Measurements from ENCODE around the gene SPG21.

The SPG21 gene

GRCh38 chr15:64989416-64990167 lies at the start of gene SPG21:
Gene SPG21 (minus strand): TSS chr15:64989914. CDS start chr15:64983569, 6,345 bp downstream.
- Histone ChIP-seq H3K4me3 (ENCODE audit: low read depth in 1 of 2, low read length in 2 of 2) (peak within 1 kb of the TSS; percentile 77 to 98), H3K27ac (ENCODE audit: low read depth, low read length) (peak within 1 kb of the TSS; percentile 99), H3K9ac (ENCODE audit: low read length) (peak within 1 kb of the TSS; percentile 82), H3K4me1 (ENCODE audit: insufficient read depth, low read length) (peaks cover 19% of the 10 kb centered on the region), H3K9me3 (ENCODE audit: low read length) (no peaks in the 10 kb centered on the region), H3K27me3 (ENCODE audit: control insufficient read depth in 1 of 2, insufficient read depth in 2 of 2, low read length in 2 of 2) (no peaks in the 10 kb centered on the region), H3K36me3 (ENCODE audit: insufficient read depth, low read length) (no peaks in the 10 kb centered on the region)

- H3K9ac ChIP-seq (ENCODE audit: low read length), result no peak overlapping the region
- H3K27ac ChIP-seq (ENCODE audit: low read depth, low read length), result no peak overlapping the region
- H3K4me1 ChIP-seq (ENCODE audit: insufficient read depth, low read length), result peaks cover 3% of the 10 kb centered on the region
- H3K4me3 ChIP-seq (ENCODE audit: low read depth in 1 of 2, low read length in 2 of 2), result no peak overlapping the region
- H3K36me3 ChIP-seq (ENCODE audit: insufficient read depth, low read length), result no peaks in the 10 kb centered on the region
- H3K9me3 ChIP-seq (ENCODE audit: low read length), result no peaks in the 10 kb centered on the region
- no peaks in the 10 kb centered on the region for H3K27me3 ChIP-seq (ENCODE audit: control insufficient read depth in 1 of 2, insufficient read depth in 2 of 2, low read length in 2 of 2)
Observed at GRCh38 chr15:65038836-65039235, 49.1 kb upstream of the SPG21 start.

- Histone ChIP-seq H3K9ac (ENCODE audit: low read length) (no peak overlapping the region), H3K27me3 (ENCODE audit: control insufficient read depth in 1 of 2, insufficient read depth in 2 of 2, low read length in 2 of 2) (no peaks in the 10 kb centered on the region), H3K36me3 (ENCODE audit: insufficient read depth, low read length) (no peaks in the 10 kb centered on the region), H3K4me1 (ENCODE audit: insufficient read depth, low read length) (peaks cover 7% of the 10 kb centered on the region), H3K4me3 (ENCODE audit: low read depth in 1 of 2, low read length in 2 of 2) (no peak overlapping the region), H3K27ac (ENCODE audit: low read depth, low read length) (no peak overlapping the region), H3K9me3 (ENCODE audit: low read length) (no peaks in the 10 kb centered on the region)
Observed at GRCh38 chr15:65038428-65038827, 48.7 kb upstream of the SPG21 start.

GRCh38 chr15:65037309-65037708 lies 47.6 kb upstream of the SPG21 start:
- Histone ChIP-seq H3K4me3 (ENCODE audit: low read depth in 1 of 2, low read length in 2 of 2) (no peak overlapping the region), H3K9me3 (ENCODE audit: low read length) (no peaks in the 10 kb centered on the region), H3K27me3 (ENCODE audit: control insufficient read depth in 1 of 2, insufficient read depth in 2 of 2, low read length in 2 of 2) (no peaks in the 10 kb centered on the region), H3K27ac (ENCODE audit: low read depth, low read length) (no peak overlapping the region), H3K36me3 (ENCODE audit: insufficient read depth, low read length) (no peaks in the 10 kb centered on the region), H3K4me1 (ENCODE audit: insufficient read depth, low read length) (peaks cover 10% of the 10 kb centered on the region), H3K9ac (ENCODE audit: low read length) (no peak overlapping the region)

GRCh38 chr15:65034719-65035118 lies 45.0 kb upstream of the SPG21 start:
- H3K36me3 ChIP-seq (ENCODE audit: insufficient read depth, low read length), result no peaks in the 10 kb centered on the region
- no peaks in the 10 kb centered on the region for H3K9me3 ChIP-seq (ENCODE audit: low read length)
- H3K27me3 ChIP-seq (ENCODE audit: control insufficient read depth in 1 of 2, insufficient read depth in 2 of 2, low read length in 2 of 2), result no peaks in the 10 kb centered on the region
- H3K27ac ChIP-seq (ENCODE audit: low read depth, low read length), result no peak overlapping the region
- H3K4me1 ChIP-seq (ENCODE audit: insufficient read depth, low read length), result peaks cover 10% of the 10 kb centered on the region
- no peak overlapping the region for H3K4me3 ChIP-seq (ENCODE audit: low read depth in 1 of 2, low read length in 2 of 2)
- no peak overlapping the region for H3K9ac ChIP-seq (ENCODE audit: low read length)

GRCh38 chr15:65033659-65034269 lies 44.0 kb upstream of the SPG21 start:
- Histone ChIP-seq H3K9ac (ENCODE audit: low read length) (no peak overlapping the region), H3K27ac (ENCODE audit: low read depth, low read length) (no peak overlapping the region), H3K9me3 (ENCODE audit: low read length) (no peaks in the 10 kb centered on the region), H3K4me3 (ENCODE audit: low read depth in 1 of 2, low read length in 2 of 2) (no peak overlapping the region), H3K27me3 (ENCODE audit: control insufficient read depth in 1 of 2, insufficient read depth in 2 of 2, low read length in 2 of 2) (no peaks in the 10 kb centered on the region), H3K36me3 (ENCODE audit: insufficient read depth, low read length) (no peaks in the 10 kb centered on the region), H3K4me1 (ENCODE audit: insufficient read depth, low read length) (peaks cover 10% of the 10 kb centered on the region)

GRCh38 chr15:65032801-65033537 lies 43.3 kb upstream of the SPG21 start:
- H3K27ac ChIP-seq (ENCODE audit: low read depth, low read length), result no peak overlapping the region
- H3K9me3 ChIP-seq (ENCODE audit: low read length), result no peaks in the 10 kb centered on the region
- peaks cover 10% of the 10 kb centered on the region for H3K4me1 ChIP-seq (ENCODE audit: insufficient read depth, low read length)
- no peaks in the 10 kb centered on the region for H3K36me3 ChIP-seq (ENCODE audit: insufficient read depth, low read length)
- no peak overlapping the region for H3K9ac ChIP-seq (ENCODE audit: low read length)
- H3K4me3 ChIP-seq (ENCODE audit: low read depth in 1 of 2, low read length in 2 of 2), result no peak overlapping the region
- no peaks in the 10 kb centered on the region for H3K27me3 ChIP-seq (ENCODE audit: control insufficient read depth in 1 of 2, insufficient read depth in 2 of 2, low read length in 2 of 2)

GRCh38 chr15:65029736-65030208 lies 40.1 kb upstream of the SPG21 start:
- Histone ChIP-seq H3K27me3 (ENCODE audit: control insufficient read depth in 1 of 2, insufficient read depth in 2 of 2, low read length in 2 of 2) (no peaks in the 10 kb centered on the region), H3K36me3 (ENCODE audit: insufficient read depth, low read length) (peaks cover 13% of the 10 kb centered on the region), H3K4me3 (ENCODE audit: low read depth in 1 of 2, low read length in 2 of 2) (peak overlapping the region; percentile 78 to 98), H3K4me1 (ENCODE audit: insufficient read depth, low read length) (peaks cover 10% of the 10 kb centered on the region), H3K9ac (ENCODE audit: low read length) (no peak overlapping the region), H3K27ac (ENCODE audit: low read depth, low read length) (peak overlapping the region; percentile 82), H3K9me3 (ENCODE audit: low read length) (no peaks in the 10 kb centered on the region)

- peak within 1 kb of the TSS; percentile 82 for H3K27ac ChIP-seq (ENCODE audit: low read depth, low read length)
- H3K27me3 ChIP-seq (ENCODE audit: control insufficient read depth in 1 of 2, insufficient read depth in 2 of 2, low read length in 2 of 2), result no peaks in the 10 kb centered on the region
- H3K36me3 ChIP-seq (ENCODE audit: insufficient read depth, low read length), result peaks cover 14% of the 10 kb centered on the region
- H3K9me3 ChIP-seq (ENCODE audit: low read length), result no peaks in the 10 kb centered on the region
- peak within 1 kb of the TSS; percentile 59 for H3K9ac ChIP-seq (ENCODE audit: low read length)
- H3K4me1 ChIP-seq (ENCODE audit: insufficient read depth, low read length), result peaks cover 10% of the 10 kb centered on the region
- H3K4me3 ChIP-seq (ENCODE audit: low read depth in 1 of 2, low read length in 2 of 2), result peak within 1 kb of the TSS; percentile 78 to 98
Observed at GRCh38 chr15:65028921-65029735, 39.4 kb upstream of the SPG21 start, which contains the start of gene MTFMT. Gene MTFMT (minus strand): TSS chr15:65029639. CDS start chr15:65029613, 26 bp downstream.

- H3K4me1 ChIP-seq (ENCODE audit: insufficient read depth, low read length), result peaks cover 2% of the 10 kb centered on the region
- peak overlapping the region; percentile 78 to 98 for H3K4me3 ChIP-seq (ENCODE audit: low read depth in 1 of 2, low read length in 2 of 2)
- H3K9ac ChIP-seq (ENCODE audit: low read length), result peak overlapping the region; percentile 59
- no peak overlapping the region for H3K27ac ChIP-seq (ENCODE audit: low read depth, low read length)
- peaks cover 20% of the 10 kb centered on the region for H3K36me3 ChIP-seq (ENCODE audit: insufficient read depth, low read length)
- no peaks in the 10 kb centered on the region for H3K27me3 ChIP-seq (ENCODE audit: control insufficient read depth in 1 of 2, insufficient read depth in 2 of 2, low read length in 2 of 2)
- H3K9me3 ChIP-seq (ENCODE audit: low read length), result no peaks in the 10 kb centered on the region
Observed at GRCh38 chr15:65028338-65028737, 38.6 kb upstream of the SPG21 start.

Data from muscle layer of colon (tissue), 2 donors.